ENCODE results near the gene AGFG2. TPM values are rescaled to one million over a fixed set of nuclear protein-coding genes. Genes with fewer than 3 reads are reported as not detected.
A peak's percentile ranks its signal among the peaks of the same experiment; 100 is the strongest.

Gene AGFG2
- total RNA-seq, 1 experiment from 2014 or later = 11.2 TPM

DNA sequence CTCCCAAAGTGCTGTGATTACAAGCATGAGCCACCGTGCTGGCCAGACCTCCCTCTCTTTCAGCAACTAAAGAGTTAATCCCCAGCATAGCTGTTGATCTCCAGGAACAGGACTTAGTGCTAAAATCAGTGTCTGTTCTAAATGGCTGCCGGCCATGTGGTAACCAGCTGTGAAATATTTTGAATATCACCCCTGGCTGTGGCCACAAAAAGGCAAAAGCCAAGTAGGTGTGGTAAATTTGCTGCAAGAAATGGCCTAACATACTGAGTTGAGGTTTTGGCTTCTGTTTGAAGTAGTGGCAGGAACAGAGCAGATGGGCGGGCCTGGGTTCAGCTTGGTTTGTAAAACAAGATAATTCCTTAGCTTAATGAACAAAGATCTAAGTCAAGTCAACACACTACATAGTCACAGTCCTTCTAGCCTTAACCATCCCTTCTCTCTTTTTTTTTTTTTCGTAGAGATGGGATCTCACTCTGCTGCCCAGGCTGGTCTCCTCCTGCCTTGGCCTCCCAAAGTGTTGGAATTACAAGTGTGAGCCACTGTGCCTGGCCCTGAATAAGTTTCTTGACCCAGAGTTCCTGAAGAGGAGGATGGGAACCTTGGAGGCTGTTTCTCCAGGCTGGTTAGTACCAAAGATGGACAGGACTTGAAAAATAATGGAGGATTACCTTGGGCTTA, 22.7 kb upstream of the AGFG2 start:
- WGBS (ENCODE audit: extremely low coverage, insufficient read length, low lambda C conversion rate) = no CpG with 5 or more reads among the region's 4 CpGs
- Histone ChIP-seq H2AFZ (ENCODE audit: low read length) (no peak overlapping the region), H3K27ac (ENCODE audit: insufficient read length, low read depth, low read length) (no peak overlapping the region), H4K8ac (replicated peaks; ENCODE audit: insufficient read length, low read depth, low read length) (no peak overlapping the region), H3K79me2 (ENCODE audit: insufficient read depth, low read length) (no peaks in the 10 kb centered on the region), H2BK15ac (ENCODE audit: low read depth, low read length) (no peak overlapping the region), H3K4me2 (ENCODE audit: insufficient read depth, insufficient read length, low read length) (no peak overlapping the region), H3K23ac (ENCODE audit: insufficient read length, low read depth, low read length) (no peak overlapping the region), H2AK5ac (ENCODE audit: insufficient read length, low read length) (no peak overlapping the region), H3K14ac (ENCODE audit: insufficient read depth, low read length) (no peak overlapping the region), H3T11ph (ENCODE audit: low read length) (no peak overlapping the region), H3K4me1 (ENCODE audit: insufficient read depth, low read length) (no peaks in the 10 kb centered on the region), H3K56ac (ENCODE audit: insufficient read length, low read depth, low read length) (no peak overlapping the region), H2BK20ac (ENCODE audit: low read depth, low read length, poor library complexity, severe bottlenecking) (no peak overlapping the region), H4K20me1 (ENCODE audit: control insufficient read depth, insufficient read depth, insufficient read length) (no peaks in the 10 kb centered on the region), H3K9me3 (ENCODE audit: control insufficient read depth, low read depth, low read length) (no peaks in the 10 kb centered on the region), H3K79me1 (ENCODE audit: insufficient read depth, low read depth, low read length, poor library complexity, severe bottlenecking) (no peaks in the 10 kb centered on the region), H4K5ac (ENCODE audit: insufficient read length, low read depth, low read length) (no peak overlapping the region), H3K4ac (ENCODE audit: low read depth, low read length) (no peak overlapping the region), H3K27me3 (ENCODE audit: insufficient read depth, low read length) (no peaks in the 10 kb centered on the region), H2BK120ac (ENCODE audit: low read depth, low read length, poor library complexity, severe bottlenecking) (no peak overlapping the region), H4K91ac (ENCODE audit: insufficient read length, low read depth, low read length) (no peak overlapping the region), H2BK5ac (ENCODE audit: insufficient read length, low read length) (no peak overlapping the region), H2BK12ac (ENCODE audit: insufficient read length, low read depth, low read length) (no peak overlapping the region), H3K9ac (ENCODE audit: extremely low read depth, insufficient read length, low read length) (no peak overlapping the region), H3K23me2 (ENCODE audit: insufficient read length, low read depth, low read length, poor library complexity, severe bottlenecking) (no peaks in the 10 kb centered on the region), H3K18ac (ENCODE audit: insufficient read length, low read depth, low read length) (no peak overlapping the region)
- Mint-ChIP-seq H3K27me3 (ENCODE audit: low read depth) (no peaks in the 10 kb centered on the region; the same call in 1 of the 2 replicates), H3K4me1 (peaks cover 3 to 8% of the 10 kb centered on the region in 2 experiments; a peak in 3 of 4 replicates), H3K36me3 (ENCODE audit: insufficient read depth in 1 of 3, low read depth in 3 of 3) (no peaks in the 10 kb centered on the region), H3K9me3 (0 out of 5 replicates have a peak, but pooled peaks cover 0 to 3% of the 10 kb centered on the region in 2 experiments), H3K27ac (peak overlapping the region in 1 of 3 experiments; percentile 61; a peak in 1 of 7 replicates), H3K4me3 (no peak overlapping the region)
- TF ChIP-seq, protein P1, sequence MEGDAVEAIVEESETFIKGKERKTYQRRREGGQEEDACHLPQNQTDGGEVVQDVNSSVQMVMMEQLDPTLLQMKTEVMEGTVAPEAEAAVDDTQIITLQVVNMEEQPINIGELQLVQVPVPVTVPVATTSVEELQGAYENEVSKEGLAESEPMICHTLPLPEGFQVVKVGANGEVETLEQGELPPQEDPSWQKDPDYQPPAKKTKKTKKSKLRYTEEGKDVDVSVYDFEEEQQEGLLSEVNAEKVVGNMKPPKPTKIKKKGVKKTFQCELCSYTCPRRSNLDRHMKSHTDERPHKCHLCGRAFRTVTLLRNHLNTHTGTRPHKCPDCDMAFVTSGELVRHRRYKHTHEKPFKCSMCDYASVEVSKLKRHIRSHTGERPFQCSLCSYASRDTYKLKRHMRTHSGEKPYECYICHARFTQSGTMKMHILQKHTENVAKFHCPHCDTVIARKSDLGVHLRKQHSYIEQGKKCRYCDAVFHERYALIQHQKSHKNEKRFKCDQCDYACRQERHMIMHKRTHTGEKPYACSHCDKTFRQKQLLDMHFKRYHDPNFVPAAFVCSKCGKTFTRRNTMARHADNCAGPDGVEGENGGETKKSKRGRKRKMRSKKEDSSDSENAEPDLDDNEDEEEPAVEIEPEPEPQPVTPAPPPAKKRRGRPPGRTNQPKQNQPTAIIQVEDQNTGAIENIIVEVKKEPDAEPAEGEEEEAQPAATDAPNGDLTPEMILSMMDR (conservative IDR thresholded peaks at IDR 0.05) = no peak
- no peak for DNase-seq
